ENCODE results near the gene OSBPL1A. TPM values are rescaled to one million over a fixed set of nuclear protein-coding genes. Genes with fewer than 3 reads are reported as not detected.

OSBPL1A gene
- total RNA-seq, 1 experiment from 2014 or later, result 21.5 TPM

DNA sequence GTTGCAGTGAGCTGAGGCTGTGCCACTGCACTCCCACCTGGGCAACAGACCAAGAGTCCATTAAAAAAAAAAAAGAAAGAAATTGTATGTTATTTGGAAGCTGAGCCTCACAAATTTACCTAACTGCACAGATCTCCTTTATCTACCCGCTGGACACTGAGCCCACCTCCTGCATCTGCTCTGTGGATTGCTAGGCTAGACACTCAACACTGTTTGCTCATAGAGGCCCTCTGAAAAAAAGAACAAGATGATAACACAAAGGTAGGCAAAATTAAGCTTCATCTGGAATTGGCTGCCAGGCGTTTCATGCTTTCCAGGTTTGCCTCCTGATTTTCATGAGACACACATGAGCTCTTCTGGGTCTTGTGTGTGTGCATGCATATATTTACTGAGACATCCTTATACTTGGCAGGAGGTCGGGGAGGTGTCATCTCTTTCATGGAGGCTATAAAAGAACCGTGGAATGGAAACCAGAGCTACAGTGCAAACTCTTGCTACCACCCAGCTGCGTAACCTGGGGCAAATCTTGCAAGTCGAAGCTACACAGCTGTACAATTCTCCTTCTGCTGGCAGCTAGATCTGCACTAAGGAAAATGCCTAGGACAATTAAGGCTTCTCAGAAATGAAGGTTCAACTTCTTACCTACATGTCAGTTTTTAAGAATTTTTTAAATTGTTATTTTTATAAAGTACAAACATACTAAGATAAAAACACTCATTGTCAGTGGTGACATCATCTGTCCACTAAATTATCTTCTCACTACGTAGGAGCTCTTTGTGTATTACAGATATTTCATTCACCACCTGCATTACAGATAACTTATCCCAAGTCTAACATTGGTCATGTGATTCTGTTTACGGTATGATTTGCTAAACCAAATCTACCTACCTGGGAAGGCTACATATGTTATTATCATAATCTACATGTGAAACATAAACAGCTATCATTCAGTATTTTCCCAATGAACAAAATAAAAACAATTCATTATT lies 195.6 kb downstream of the OSBPL1A start:
- H3K36me3 Mint-ChIP-seq (ENCODE audit: insufficient read depth, unreplicated experiment), result no peaks in the 10 kb centered on the region
- POLR2A ChIA-PET, result no interaction called here
- TF ChIP-seq, protein P1, sequence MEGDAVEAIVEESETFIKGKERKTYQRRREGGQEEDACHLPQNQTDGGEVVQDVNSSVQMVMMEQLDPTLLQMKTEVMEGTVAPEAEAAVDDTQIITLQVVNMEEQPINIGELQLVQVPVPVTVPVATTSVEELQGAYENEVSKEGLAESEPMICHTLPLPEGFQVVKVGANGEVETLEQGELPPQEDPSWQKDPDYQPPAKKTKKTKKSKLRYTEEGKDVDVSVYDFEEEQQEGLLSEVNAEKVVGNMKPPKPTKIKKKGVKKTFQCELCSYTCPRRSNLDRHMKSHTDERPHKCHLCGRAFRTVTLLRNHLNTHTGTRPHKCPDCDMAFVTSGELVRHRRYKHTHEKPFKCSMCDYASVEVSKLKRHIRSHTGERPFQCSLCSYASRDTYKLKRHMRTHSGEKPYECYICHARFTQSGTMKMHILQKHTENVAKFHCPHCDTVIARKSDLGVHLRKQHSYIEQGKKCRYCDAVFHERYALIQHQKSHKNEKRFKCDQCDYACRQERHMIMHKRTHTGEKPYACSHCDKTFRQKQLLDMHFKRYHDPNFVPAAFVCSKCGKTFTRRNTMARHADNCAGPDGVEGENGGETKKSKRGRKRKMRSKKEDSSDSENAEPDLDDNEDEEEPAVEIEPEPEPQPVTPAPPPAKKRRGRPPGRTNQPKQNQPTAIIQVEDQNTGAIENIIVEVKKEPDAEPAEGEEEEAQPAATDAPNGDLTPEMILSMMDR (IDR thresholded peaks at IDR 0.05; ENCODE audit: unreplicated experiment), result no peak
- CTCF ChIA-PET, result interaction anchor here (0.7 to 1.3 kb wide), 3 partner anchors 25 to 341 kb away, joined by 3 to 7 read pairs (median 4); no protein-coding TSS in a partner anchor
- H3K9me3 Mint-ChIP-seq (ENCODE audit: unreplicated experiment), result no peaks in the 10 kb centered on the region
- BruUV-seq (replicated peaks), result no TSS peak
- DNase-seq (ENCODE audit: unreplicated experiment), result no peak
- no peaks in the 10 kb centered on the region for H3K4me1 Mint-ChIP-seq (ENCODE audit: insufficient read depth, unreplicated experiment)
- H3K27ac Mint-ChIP-seq (ENCODE audit: low read depth, unreplicated experiment), result no peak overlapping the region
- H3K27me3 Mint-ChIP-seq (ENCODE audit: insufficient read depth, unreplicated experiment), result no peaks in the 10 kb centered on the region
- intact Hi-C loops (cut with micrococcal nuclease), result no loop called here
- no peak overlapping the region for H3K4me3 Mint-ChIP-seq (ENCODE audit: unreplicated experiment)

DNA sequence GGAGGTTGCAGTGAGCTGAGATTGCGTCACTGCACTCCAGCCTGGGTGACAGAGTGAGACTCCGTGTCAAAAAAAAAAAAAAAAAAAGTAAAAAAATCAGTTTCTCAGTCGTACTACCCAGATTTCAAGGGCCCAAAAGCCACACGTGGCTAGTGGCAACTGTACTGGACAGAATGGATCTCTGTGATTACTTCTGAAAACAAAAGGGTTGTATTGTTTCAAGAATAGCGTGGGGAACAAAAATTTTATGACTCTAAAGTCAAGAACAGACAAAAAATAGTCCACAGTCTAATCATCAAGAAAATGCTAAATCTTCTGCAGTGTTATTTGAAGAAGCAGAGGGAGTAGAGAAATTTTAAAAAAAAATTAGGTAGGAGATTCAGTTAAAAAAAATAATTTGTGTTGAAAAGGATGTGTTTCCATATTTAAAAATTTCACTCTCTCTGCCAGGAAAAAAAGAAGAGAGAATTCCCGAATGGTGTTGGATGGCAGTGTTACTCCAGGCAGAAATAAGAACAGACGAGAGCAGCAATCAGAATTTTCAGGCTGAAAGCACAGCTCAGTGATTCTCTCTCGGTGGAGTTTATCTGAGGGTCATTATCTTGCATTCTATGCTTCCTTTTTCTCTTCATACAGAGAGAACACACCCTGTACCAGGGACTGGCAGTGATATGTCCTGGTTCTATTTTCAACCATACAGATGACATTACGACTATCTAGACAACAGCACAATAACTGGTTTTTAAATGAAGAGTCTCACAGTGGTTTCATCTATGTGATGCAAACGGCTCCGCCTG lies 196.9 kb downstream of the OSBPL1A start:
- TF ChIP-seq, protein P1 (IDR thresholded peaks at IDR 0.05; ENCODE audit: unreplicated experiment), result no peak
- no peaks in the 10 kb centered on the region for H3K36me3 Mint-ChIP-seq (ENCODE audit: insufficient read depth, unreplicated experiment)
- H3K4me3 Mint-ChIP-seq (ENCODE audit: unreplicated experiment), result no peak overlapping the region
- POLR2A ChIA-PET, result no interaction called here
- CTCF ChIA-PET, result no interaction called here
- no TSS peak for BruUV-seq (replicated peaks)
- intact Hi-C loops (cut with micrococcal nuclease), result no loop called here
- no peaks in the 10 kb centered on the region for H3K27me3 Mint-ChIP-seq (ENCODE audit: insufficient read depth, unreplicated experiment)
- DNase-seq (ENCODE audit: unreplicated experiment), result no peak
- H3K9me3 Mint-ChIP-seq (ENCODE audit: unreplicated experiment), result no peaks in the 10 kb centered on the region
- H3K27ac Mint-ChIP-seq (ENCODE audit: low read depth, unreplicated experiment), result no peak overlapping the region
- H3K4me1 Mint-ChIP-seq (ENCODE audit: insufficient read depth, unreplicated experiment), result no peaks in the 10 kb centered on the region

DNA sequence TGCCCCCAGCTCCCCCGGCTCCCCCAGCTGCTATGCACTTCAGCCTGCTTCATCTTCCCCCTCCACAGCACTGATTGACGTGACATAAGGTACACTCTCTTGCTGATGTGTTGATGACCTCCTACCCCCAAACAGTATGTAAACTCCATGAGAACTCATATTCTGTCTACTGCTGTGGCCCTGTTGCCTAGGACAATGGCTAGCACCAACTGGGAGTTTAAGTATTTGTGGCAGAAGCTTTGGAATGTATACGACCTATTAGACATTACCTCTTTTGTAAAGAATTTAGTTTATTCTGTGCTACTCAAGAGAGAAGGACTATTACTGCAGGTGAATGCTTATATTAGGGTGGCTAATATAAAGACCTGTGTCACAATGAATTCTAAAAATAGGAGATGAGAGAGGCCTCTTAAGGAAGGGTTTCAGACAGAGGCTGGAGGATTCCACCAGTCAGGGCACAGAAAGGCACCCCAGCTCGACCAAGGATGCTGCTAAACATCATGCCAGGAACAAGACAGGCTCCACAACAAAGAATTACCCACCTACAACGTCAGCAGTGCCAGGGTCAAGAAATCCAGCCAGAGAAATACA lies 198.2 kb downstream of the OSBPL1A start:
- no peaks in the 10 kb centered on the region for H3K36me3 Mint-ChIP-seq (ENCODE audit: insufficient read depth, unreplicated experiment)
- DNase-seq (ENCODE audit: unreplicated experiment), result no peak
- H3K27me3 Mint-ChIP-seq (ENCODE audit: insufficient read depth, unreplicated experiment), result no peaks in the 10 kb centered on the region
- intact Hi-C loops (cut with micrococcal nuclease), result no loop called here
- no peak overlapping the region for H3K27ac Mint-ChIP-seq (ENCODE audit: low read depth, unreplicated experiment)
- no peak overlapping the region for H3K4me3 Mint-ChIP-seq (ENCODE audit: unreplicated experiment)
- no TSS peak for BruUV-seq (replicated peaks)
- ChIA-PET CTCF (interaction anchor here (0.6 kb wide), 2 partner anchors 50 to 75 kb away, joined by 3 read pairs; no protein-coding TSS in a partner anchor), POLR2A (interaction anchor here (0.7 kb wide), 1 partner anchor 147 kb away, joined by 3 read pairs; no protein-coding TSS in a partner anchor)
- H3K9me3 Mint-ChIP-seq (ENCODE audit: unreplicated experiment), result no peaks in the 10 kb centered on the region
- H3K4me1 Mint-ChIP-seq (ENCODE audit: insufficient read depth, unreplicated experiment), result no peaks in the 10 kb centered on the region
- TF ChIP-seq, protein P1 (IDR thresholded peaks at IDR 0.05; ENCODE audit: unreplicated experiment), result no peak

Measured in MCF 10A (cell line).